IMR-90 (cell line): Measurements from ENCODE around the gene AFMID.

Source experiments
- RFX5 ChIP-seq: IDR thresholded peaks from 2 replicates; pipeline ENCODE4 v1.8.0; 2012; ENCODE audit warnings: low read depth, mild to moderate bottlenecking, low read length, moderate library complexity
- TF ChIP-seq, protein P1 (sequence below): conservative IDR thresholded peaks from 2 replicates; pipeline ENCODE4 v1.5.1; 2012; ENCODE audit warnings: mild to moderate bottlenecking, low read depth, low read length, improper control_type of control experiment

DNA sequence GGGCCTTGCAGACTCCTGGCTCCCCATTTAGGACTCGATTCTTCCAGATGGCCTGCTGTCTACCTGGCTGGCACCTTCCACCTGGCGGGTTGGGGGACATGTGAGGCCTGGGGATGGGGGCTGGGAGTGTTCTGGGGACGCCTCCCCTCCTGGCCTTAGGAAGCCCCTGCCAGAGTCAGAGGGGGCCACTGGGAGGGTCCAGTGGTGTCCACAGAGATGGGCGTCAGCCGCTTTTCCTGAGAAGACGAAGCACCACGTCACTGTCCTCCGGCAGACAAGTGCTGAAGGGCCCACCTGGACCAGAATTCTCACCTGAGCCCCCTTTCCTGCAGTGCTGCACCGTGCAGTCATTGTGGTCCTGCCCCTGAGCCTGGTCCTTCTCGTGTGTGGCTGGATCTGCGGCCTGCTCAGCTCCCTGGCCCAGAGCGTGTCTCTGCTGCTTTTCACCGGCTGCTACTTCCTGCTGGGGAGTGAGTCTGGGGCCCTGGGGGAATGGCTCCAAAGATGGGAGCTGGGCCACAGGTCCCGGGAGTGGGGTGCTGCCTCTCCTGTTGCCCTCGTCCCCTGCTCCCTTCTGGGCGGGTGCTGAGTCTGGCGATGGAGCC is 47.2 kb downstream of the AFMID start:
- TF ChIP-seq, protein P1, sequence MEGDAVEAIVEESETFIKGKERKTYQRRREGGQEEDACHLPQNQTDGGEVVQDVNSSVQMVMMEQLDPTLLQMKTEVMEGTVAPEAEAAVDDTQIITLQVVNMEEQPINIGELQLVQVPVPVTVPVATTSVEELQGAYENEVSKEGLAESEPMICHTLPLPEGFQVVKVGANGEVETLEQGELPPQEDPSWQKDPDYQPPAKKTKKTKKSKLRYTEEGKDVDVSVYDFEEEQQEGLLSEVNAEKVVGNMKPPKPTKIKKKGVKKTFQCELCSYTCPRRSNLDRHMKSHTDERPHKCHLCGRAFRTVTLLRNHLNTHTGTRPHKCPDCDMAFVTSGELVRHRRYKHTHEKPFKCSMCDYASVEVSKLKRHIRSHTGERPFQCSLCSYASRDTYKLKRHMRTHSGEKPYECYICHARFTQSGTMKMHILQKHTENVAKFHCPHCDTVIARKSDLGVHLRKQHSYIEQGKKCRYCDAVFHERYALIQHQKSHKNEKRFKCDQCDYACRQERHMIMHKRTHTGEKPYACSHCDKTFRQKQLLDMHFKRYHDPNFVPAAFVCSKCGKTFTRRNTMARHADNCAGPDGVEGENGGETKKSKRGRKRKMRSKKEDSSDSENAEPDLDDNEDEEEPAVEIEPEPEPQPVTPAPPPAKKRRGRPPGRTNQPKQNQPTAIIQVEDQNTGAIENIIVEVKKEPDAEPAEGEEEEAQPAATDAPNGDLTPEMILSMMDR: no peak
- TF ChIP-seq RFX5: no peak
